Measurements from ENCODE around the gene SNX25.

DNA sequence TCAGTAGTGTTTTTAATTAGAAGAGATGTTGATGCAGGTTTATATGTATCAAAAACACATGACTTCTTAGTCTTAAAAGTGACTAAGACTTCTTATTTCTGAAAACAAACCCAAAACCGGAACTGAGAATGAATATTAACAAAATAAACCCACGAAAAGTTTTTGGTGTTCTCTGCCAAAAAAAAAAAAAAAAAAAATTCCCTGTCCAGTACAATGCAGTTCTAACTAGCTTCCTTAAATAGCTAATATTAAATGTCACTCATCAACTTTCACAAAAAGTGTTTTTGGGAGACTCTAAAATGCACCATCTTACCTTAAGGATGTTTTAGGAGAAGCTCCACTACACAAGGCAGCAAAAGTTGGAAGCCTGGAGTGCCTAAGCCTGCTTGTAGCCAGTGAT lies 189.2 kb downstream of the SNX25 start:
- TF ChIP-seq, protein P1, sequence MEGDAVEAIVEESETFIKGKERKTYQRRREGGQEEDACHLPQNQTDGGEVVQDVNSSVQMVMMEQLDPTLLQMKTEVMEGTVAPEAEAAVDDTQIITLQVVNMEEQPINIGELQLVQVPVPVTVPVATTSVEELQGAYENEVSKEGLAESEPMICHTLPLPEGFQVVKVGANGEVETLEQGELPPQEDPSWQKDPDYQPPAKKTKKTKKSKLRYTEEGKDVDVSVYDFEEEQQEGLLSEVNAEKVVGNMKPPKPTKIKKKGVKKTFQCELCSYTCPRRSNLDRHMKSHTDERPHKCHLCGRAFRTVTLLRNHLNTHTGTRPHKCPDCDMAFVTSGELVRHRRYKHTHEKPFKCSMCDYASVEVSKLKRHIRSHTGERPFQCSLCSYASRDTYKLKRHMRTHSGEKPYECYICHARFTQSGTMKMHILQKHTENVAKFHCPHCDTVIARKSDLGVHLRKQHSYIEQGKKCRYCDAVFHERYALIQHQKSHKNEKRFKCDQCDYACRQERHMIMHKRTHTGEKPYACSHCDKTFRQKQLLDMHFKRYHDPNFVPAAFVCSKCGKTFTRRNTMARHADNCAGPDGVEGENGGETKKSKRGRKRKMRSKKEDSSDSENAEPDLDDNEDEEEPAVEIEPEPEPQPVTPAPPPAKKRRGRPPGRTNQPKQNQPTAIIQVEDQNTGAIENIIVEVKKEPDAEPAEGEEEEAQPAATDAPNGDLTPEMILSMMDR (IDR thresholded peaks at IDR 0.05): no peak
- TF ChIP-seq POLR2A (IDR thresholded peaks at IDR 0.05): no peak

All from Peyer's patch (tissue), 4 donors.